22Rv1 (cell line): ENCODE measurements around the gene ACTRT3.

Source experiments
- ZFX ChIP-seq: fragments of 450-650 bp; IDR thresholded peaks from 2 replicates; pipeline ENCODE4 v1.6.1; 2017; ENCODE audit warnings: antibody characterized with exemption, borderline replicate concordance
- TF ChIP-seq, protein P1 (sequence below): fragments of 450-650 bp; IDR thresholded peaks from 2 replicates; pipeline ENCODE4 v1.5.1; 2017; ENCODE audit warnings: mild to moderate bottlenecking

DNA sequence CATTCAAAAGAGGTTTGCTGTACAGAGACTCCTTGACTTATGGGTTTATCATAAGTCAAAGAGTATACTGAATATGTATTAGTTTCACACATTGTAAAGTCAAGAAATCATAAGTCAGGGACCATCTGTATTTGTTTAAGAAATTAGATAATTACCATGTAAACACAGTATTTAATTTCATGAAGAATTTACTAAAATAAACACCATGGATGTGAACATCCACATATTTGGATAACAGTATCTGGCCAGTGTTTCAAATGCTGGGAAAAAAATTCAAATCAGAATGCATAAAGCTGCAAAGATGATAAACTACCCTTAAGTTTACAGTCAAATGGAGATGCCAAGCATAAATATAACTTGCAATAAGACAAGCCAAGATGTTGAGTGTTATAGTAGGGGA is 20.9 kb upstream of the ACTRT3 start:
- TF ChIP-seq, protein P1, sequence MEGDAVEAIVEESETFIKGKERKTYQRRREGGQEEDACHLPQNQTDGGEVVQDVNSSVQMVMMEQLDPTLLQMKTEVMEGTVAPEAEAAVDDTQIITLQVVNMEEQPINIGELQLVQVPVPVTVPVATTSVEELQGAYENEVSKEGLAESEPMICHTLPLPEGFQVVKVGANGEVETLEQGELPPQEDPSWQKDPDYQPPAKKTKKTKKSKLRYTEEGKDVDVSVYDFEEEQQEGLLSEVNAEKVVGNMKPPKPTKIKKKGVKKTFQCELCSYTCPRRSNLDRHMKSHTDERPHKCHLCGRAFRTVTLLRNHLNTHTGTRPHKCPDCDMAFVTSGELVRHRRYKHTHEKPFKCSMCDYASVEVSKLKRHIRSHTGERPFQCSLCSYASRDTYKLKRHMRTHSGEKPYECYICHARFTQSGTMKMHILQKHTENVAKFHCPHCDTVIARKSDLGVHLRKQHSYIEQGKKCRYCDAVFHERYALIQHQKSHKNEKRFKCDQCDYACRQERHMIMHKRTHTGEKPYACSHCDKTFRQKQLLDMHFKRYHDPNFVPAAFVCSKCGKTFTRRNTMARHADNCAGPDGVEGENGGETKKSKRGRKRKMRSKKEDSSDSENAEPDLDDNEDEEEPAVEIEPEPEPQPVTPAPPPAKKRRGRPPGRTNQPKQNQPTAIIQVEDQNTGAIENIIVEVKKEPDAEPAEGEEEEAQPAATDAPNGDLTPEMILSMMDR: no peak
- no peak for TF ChIP-seq ZFX
